RWPE2 (cell line): Measurements from ENCODE around the gene VAV1.
"Not testable (repeated sequence)": the region's sequence is repeated elsewhere in the genome, so short reads cannot be mapped to it uniquely, and the experiment has no call there.

Experiments
- ATAC-seq: fragments of 200-7000 bp; cut with Tn5 transposase; 3 replicates; pipeline ENCODE4 v1.9.1; 2021; ENCODE audit warnings: low read depth
- DNase-seq: peaks from one replicate; pipeline ENCODE4 v3.0.0-alpha.2; 2020; ENCODE audit warnings: low spot score
- H3K27ac ChIP-seq: fragments of 450-650 bp; 2 replicates; pipeline ENCODE4 v1.5.1; 2017; ENCODE audit warnings: mild to moderate bottlenecking; ENCODE audit not compliant: poor library complexity, severe bottlenecking
- H3K27me3 ChIP-seq: fragments of 250-450 bp; sonication (Bioruptor Pico); 2 replicates; pipeline ENCODE4 v1.5.1; 2021; ENCODE audit warnings: mild to moderate bottlenecking, moderate library complexity; ENCODE audit not compliant: insufficient read depth, poor library complexity, severe bottlenecking
- H3K36me3 ChIP-seq: fragments of 250-450 bp; sonication (Bioruptor Pico); 2 replicates; pipeline ENCODE4 v1.5.1; 2020; ENCODE audit warnings: low read depth, mild to moderate bottlenecking, moderate library complexity
- H3K4me1 ChIP-seq: fragments of 250-450 bp; sonication (Bioruptor Pico); 2 replicates; pipeline ENCODE4 v1.5.1; 2021; ENCODE audit warnings: mild to moderate bottlenecking, moderate library complexity; ENCODE audit not compliant: insufficient read depth, poor library complexity, severe bottlenecking
- H3K4me3 ChIP-seq: fragments of 250-450 bp; sonication (Bioruptor Pico); 2 replicates; pipeline ENCODE4 v1.5.1; 2021; ENCODE audit warnings: mild to moderate bottlenecking, moderate library complexity; ENCODE audit not compliant: severe bottlenecking
- H3K9me3 ChIP-seq: fragments of 250-450 bp; sonication (Bioruptor Pico); 2 replicates; pipeline ENCODE4 v1.5.1; 2021; ENCODE audit warnings: mild to moderate bottlenecking, moderate library complexity; ENCODE audit not compliant: severe bottlenecking
- TF ChIP-seq, protein P1 (sequence below): fragments of 450-650 bp; IDR thresholded peaks from one replicate; pipeline ENCODE4 v1.5.1; 2017; ENCODE audit warnings: mild to moderate bottlenecking, moderate library complexity; ENCODE audit not compliant: poor library complexity, severe bottlenecking

VAV1 gene

DNA sequence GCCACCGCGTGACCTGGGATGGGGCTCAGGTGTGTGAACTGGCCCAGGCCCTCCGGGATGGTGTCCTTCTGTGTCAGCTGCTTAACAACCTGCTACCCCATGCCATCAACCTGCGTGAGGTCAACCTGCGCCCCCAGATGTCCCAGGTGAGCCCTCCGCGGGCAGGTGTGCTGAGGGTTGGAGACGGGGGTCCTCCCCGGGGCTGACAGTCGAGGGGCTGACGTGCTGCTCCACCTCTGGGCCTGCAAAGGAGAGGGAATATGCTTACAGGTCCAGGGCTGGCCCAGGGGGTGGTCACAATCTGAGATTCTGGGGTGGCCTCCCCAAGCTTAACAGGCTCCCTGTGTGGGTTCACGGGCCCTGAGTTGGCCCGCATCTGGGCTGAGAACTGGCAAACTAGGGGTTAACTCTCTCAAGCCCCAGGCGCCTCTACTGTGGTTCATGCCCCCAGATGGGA is 386 bp downstream of the VAV1 start:
- TF ChIP-seq, protein P1, sequence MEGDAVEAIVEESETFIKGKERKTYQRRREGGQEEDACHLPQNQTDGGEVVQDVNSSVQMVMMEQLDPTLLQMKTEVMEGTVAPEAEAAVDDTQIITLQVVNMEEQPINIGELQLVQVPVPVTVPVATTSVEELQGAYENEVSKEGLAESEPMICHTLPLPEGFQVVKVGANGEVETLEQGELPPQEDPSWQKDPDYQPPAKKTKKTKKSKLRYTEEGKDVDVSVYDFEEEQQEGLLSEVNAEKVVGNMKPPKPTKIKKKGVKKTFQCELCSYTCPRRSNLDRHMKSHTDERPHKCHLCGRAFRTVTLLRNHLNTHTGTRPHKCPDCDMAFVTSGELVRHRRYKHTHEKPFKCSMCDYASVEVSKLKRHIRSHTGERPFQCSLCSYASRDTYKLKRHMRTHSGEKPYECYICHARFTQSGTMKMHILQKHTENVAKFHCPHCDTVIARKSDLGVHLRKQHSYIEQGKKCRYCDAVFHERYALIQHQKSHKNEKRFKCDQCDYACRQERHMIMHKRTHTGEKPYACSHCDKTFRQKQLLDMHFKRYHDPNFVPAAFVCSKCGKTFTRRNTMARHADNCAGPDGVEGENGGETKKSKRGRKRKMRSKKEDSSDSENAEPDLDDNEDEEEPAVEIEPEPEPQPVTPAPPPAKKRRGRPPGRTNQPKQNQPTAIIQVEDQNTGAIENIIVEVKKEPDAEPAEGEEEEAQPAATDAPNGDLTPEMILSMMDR: no peak
- no peaks in the 10 kb centered on the region for H3K36me3 ChIP-seq
- H3K27me3 ChIP-seq: no peaks in the 10 kb centered on the region
- H3K4me3 ChIP-seq: no peak overlapping the region
- H3K9me3 ChIP-seq: no peaks in the 10 kb centered on the region
- DNase-seq: no peak
- no peaks in the 10 kb centered on the region for H3K4me1 ChIP-seq
- H3K27ac ChIP-seq: no peak overlapping the region
- no peak for ATAC-seq

DNA sequence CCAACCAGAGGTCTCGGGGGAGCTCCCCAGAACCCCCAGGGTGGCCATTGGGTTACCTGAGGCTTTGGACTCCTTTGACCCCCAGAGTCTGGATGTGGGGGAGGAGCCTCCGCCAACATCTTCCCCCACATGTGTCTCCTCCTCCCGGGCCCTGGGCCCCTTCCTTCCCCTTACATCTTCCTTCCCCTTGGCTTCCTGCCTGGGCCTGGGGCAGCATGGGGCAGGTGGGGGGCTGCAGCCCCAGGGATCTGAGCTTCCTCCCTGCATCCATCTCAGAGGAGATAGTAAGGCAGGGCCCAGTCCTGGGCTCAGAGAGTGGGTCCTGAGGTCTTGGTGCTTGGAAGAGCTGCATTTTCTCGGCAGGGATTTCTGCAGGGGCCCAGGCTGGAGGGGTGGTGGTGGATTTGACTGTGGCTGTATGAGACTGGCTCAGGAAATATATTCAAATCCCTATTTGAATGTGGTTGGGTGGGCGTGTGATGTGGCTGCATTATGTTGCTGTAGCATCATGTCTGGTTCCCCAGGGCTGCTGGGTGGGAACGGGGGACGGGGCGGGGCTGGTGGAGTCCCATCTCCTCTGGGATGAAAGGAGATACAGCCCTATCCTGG is 919 bp downstream of the VAV1 start:
- Histone ChIP-seq H3K4me3 (no peak overlapping the region), H3K27ac (no peak overlapping the region), H3K27me3 (no peaks in the 10 kb centered on the region), H3K36me3 (no peaks in the 10 kb centered on the region), H3K9me3 (no peaks in the 10 kb centered on the region), H3K4me1 (no peaks in the 10 kb centered on the region)
- ATAC-seq: no peak
- no peak for DNase-seq
- TF ChIP-seq, protein P1: no peak

DNA sequence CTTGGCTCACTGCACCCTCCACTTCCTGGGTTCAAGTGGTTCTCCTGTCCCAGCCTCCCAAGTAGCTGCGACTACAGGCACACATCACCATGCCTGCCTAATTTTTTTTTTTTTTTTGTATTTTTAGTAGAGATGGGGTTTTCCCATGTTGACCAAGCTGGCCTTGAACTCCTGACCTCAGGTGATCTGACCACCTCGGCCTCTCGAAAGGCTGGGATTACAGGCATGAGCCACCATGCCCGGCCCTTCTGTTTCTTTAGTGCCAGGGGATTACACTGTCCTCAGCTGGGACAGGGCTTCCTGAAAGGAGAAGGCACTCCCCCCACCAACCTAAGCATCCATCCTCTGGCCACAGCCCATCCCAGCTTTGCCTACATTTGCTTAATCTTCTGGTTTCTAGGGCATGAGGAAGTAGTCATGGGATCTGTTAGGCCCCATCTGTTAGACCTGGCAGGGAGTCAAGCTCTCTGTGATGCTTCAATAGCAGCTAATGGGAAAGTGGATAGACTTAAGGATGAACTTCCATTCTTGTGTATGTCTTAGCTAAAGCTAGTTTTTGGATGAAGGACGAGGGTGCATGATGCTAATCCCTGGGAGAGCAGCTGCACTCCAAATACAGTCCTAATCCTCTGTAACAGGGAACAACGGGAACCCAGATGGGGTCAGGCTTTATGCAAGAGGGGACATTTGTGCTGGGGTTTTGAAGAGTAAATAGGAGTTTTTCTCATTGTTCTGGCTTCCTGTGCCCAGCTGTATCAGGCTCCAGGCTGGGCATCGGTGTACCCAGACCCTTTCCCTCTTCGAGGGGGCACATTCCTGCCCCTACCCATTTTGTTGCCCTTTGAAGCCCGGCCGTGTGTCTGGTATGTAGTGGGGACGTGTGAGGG is 2.6 kb downstream of the VAV1 start:
- ATAC-seq (no peak), DNase-seq (no peak)
- no peaks in the 10 kb centered on the region for H3K9me3 ChIP-seq
- no peaks in the 10 kb centered on the region for H3K36me3 ChIP-seq
- H3K27me3 ChIP-seq: no peaks in the 10 kb centered on the region
- H3K4me3 ChIP-seq: no peak overlapping the region
- no peaks in the 10 kb centered on the region for H3K4me1 ChIP-seq
- H3K27ac ChIP-seq: no peak overlapping the region
- TF ChIP-seq, protein P1: no peak

DNA sequence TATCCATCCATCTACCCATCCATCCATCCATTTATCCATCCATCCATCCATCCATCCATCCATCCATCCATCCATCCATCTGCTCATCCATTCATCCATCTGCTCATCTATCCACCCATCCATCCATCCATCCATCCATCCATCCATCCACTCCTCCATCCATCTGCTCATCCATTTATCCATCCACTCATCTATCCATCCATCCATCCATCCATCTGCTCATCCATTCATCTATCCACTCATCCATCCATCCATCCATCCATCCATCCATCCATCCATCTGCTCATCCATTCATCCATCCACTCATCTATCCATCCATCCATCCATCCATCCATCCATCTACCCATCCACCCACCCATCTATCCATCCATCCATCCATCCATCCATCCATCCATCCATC is 3.5 kb downstream of the VAV1 start:
- DNase-seq, H3K27ac ChIP-seq, ATAC-seq, H3K27me3 ChIP-seq, H3K4me3 ChIP-seq, H3K36me3 ChIP-seq, H3K4me1 ChIP-seq, H3K9me3 ChIP-seq: not testable (repeated sequence)

DNA sequence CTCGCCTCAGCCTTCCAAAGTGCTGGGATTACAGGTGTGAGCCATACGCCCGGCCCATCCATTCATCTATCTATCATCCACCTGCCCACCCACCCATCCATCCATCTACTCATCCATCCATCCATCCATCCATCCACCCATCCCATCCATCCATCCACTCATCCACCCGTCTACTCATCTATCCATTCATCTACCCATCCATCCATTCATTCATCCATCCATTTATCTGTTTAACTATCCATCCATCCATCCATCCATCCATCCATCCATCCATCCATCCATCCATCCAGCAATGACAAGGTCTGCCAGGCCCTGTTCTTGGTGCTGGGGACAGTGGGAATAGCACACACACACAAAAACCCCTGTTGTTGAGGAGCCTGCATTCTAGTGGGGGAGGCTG is 4.5 kb downstream of the VAV1 start:
- H3K4me3 ChIP-seq: no peak overlapping the region
- no peaks in the 10 kb centered on the region for H3K9me3 ChIP-seq
- H3K27ac ChIP-seq: no peak overlapping the region
- TF ChIP-seq, protein P1: no peak
- no peaks in the 10 kb centered on the region for H3K36me3 ChIP-seq
- ATAC-seq (no peak), DNase-seq (no peak)
- H3K4me1 ChIP-seq: no peaks in the 10 kb centered on the region
- no peaks in the 10 kb centered on the region for H3K27me3 ChIP-seq
